A549 (cell line): ENCODE measurements around the gene TBL1X. TPM values are rescaled to one million over a fixed set of nuclear protein-coding genes. Genes with fewer than 3 reads are reported as not detected.

Source experiments
- ATAC-seq, 2 experiments: fragments of 200-7000 bp in 1 of 2; fragments of >200 bp in 1 of 2; cut with Nextera tagmentation in 1 of 2; cut with Tn5 transposase in 1 of 2; 3 replicates each; pipeline versions ENCODE4 v1.8.0 to v1.9.1; 2018 to 2020; ENCODE audit warnings: mild to moderate bottlenecking in 1 of 2, moderate library complexity in 1 of 2
- CTCF ChIA-PET: fragments of 300-600 bp; sonication (Branson Sonifier 250); formaldehyde crosslinking; extraction: SDS; loops from one replicate; lab custom pipeline; 2021; ENCODE audit warnings: antibody characterized with exemption, inconsistent platforms; lab: Yijun Ruan, JAX
- POLR2A ChIA-PET: fragments of 350-600 bp; formaldehyde crosslinking; extraction: SDS; loops from one replicate; lab custom pipeline; 2021; ENCODE audit warnings: antibody characterized with exemption, inconsistent platforms; lab: Yijun Ruan, JAX
- DNase-seq, 2 experiments: peaks; one replicate each; pipeline versions ENCODE4 v3.0.0 to v3.0.0-alpha.2; 2011 to 2016; ENCODE audit warnings: low read depth in 1 of 2, low spot score in 1 of 2
- FAIRE-seq: peaks from 2 replicates; lab custom pipeline; 2011; peaks lifted over from hg19 to GRCh38; lab: Jason Lieb, UNC
- H3K27ac ChIP-seq, 2 experiments: fragments of >200 bp; sonication (Bioruptor Twin); formaldehyde crosslinking; 3 replicates each; pipeline ENCODE4 v1.5.1; 2016 to 2017
- H3K4me1 ChIP-seq: fragments of >200 bp; sonication (Bioruptor Twin); formaldehyde crosslinking; 3 replicates; pipeline ENCODE4 v1.6.1; 2016
- H3K4me2 ChIP-seq: fragments of >200 bp; sonication (Bioruptor Twin); formaldehyde crosslinking; 3 replicates; pipeline ENCODE4 v1.6.1; 2016
- H3K4me3 ChIP-seq: fragments of >200 bp; sonication (Bioruptor Twin); formaldehyde crosslinking; 3 replicates; pipeline ENCODE4 v1.5.1; 2016
- H3K9me3 ChIP-seq: fragments of >200 bp; sonication (Bioruptor Twin); formaldehyde crosslinking; 3 replicates; pipeline ENCODE4 v1.6.1; 2016
- CBX8 ChIP-seq: fragments of 200-600 bp; sonication (generic); IDR thresholded peaks from 2 replicates; pipeline ENCODE4 v1.6.1; 2016
- CEBPB ChIP-seq, 2 experiments: fragments of >200 bp in 1 of 2; sonication (Bioruptor Twin) in 1 of 2; formaldehyde crosslinking in 1 of 2; IDR thresholded peaks; 2 replicates each; pipeline ENCODE4 v1.6.1; 2012 to 2016
- CHD4 ChIP-seq: fragments of 200-600 bp; sonication (generic); IDR thresholded peaks from 2 replicates; pipeline ENCODE4 v1.6.1; 2016; ENCODE audit warnings: antibody characterized with exemption, mild to moderate bottlenecking, borderline replicate concordance
- CTCF ChIP-seq: fragments of >200 bp; sonication (Bioruptor Twin); formaldehyde crosslinking; IDR thresholded peaks from 3 replicates; pipeline ENCODE4 v1.5.1; 2016
- EHMT2 ChIP-seq: fragments of 200-600 bp; sonication (generic); IDR thresholded peaks from 2 replicates; pipeline ENCODE4 v1.6.1; 2016; ENCODE audit warnings: antibody characterized with exemption, low read depth, mild to moderate bottlenecking, moderate library complexity
- EP300 ChIP-seq, 2 experiments: fragments of >200 bp; sonication (Bioruptor Twin); formaldehyde crosslinking; IDR thresholded peaks; 2 replicates in 1 of 2; 3 replicates in 1 of 2; pipeline ENCODE4 v1.6.1; 2016 to 2017
- ESRRA ChIP-seq: fragments of 150-350 bp; IDR thresholded peaks from 2 replicates; pipeline ENCODE4 v1.6.1; 2014; ENCODE audit warnings: mild to moderate bottlenecking, low read length, borderline replicate concordance
- FOSL2 ChIP-seq, 2 experiments: fragments of 450-650 bp in 1 of 2; fragments of >200 bp in 1 of 2; sonication (Bioruptor Twin) in 1 of 2; formaldehyde crosslinking; IDR thresholded peaks; 2 replicates each; pipeline versions ENCODE4 v1.5.0 to v1.6.1; 2016 to 2020; ENCODE audit warnings: mild to moderate bottlenecking in 1 of 2, moderate library complexity in 1 of 2
- FOXS1 ChIP-seq: fragments of 250-450 bp; sonication (Bioruptor Pico); IDR thresholded peaks from 2 replicates; pipeline ENCODE4 v1.5.0; 2020; ENCODE audit warnings: mild to moderate bottlenecking, moderate library complexity
- GATA3 ChIP-seq: IDR thresholded peaks from 2 replicates; pipeline ENCODE4 v1.6.1; 2012; ENCODE audit warnings: borderline replicate concordance
- HOXA7 ChIP-seq: fragments of 250-450 bp; sonication (Bioruptor Pico); IDR thresholded peaks from 2 replicates; pipeline ENCODE4 v1.5.0; 2020; ENCODE audit warnings: mild to moderate bottlenecking, moderate library complexity
- HOXB13 ChIP-seq: fragments of 250-450 bp; sonication (Bioruptor Pico); IDR thresholded peaks from 2 replicates; pipeline ENCODE4 v1.5.0; 2020; ENCODE audit warnings: low read depth, mild to moderate bottlenecking, moderate library complexity
- JUNB ChIP-seq: fragments of >200 bp; sonication (Bioruptor Twin); formaldehyde crosslinking; IDR thresholded peaks from 2 replicates; pipeline ENCODE4 v1.6.1; 2016
- KDM1A ChIP-seq: fragments of 200-600 bp; sonication (generic); IDR thresholded peaks from 2 replicates; pipeline ENCODE4 v1.6.1; 2016; ENCODE audit warnings: low read depth, mild to moderate bottlenecking
- KDM5A ChIP-seq: fragments of 200-600 bp; sonication (generic); IDR thresholded peaks from 2 replicates; pipeline ENCODE4 v1.6.1; 2016; ENCODE audit warnings: antibody characterized with exemption, mild to moderate bottlenecking
- MAFK ChIP-seq: fragments of 450-650 bp; IDR thresholded peaks from 2 replicates; pipeline ENCODE4 v1.6.1; 2014; ENCODE audit not compliant: partially characterized antibody
- NR3C1 ChIP-seq: fragments of >200 bp; sonication (Bioruptor Twin); formaldehyde crosslinking; IDR thresholded peaks from 3 replicates; pipeline ENCODE4 v1.6.1; 2017
- POLR2A ChIP-seq: IDR thresholded peaks from 2 replicates; pipeline ENCODE4 v1.6.1; 2012; ENCODE audit warnings: mild to moderate bottlenecking, low read length
- RARB ChIP-seq: fragments of 250-450 bp; sonication (Bioruptor Pico); IDR thresholded peaks from 2 replicates; pipeline ENCODE4 v1.8.0; 2021; ENCODE audit warnings: mild to moderate bottlenecking, moderate library complexity
- RFX5 ChIP-seq: fragments of 450-650 bp; IDR thresholded peaks from 2 replicates; pipeline ENCODE4 v1.7.1; 2014; ENCODE audit warnings: antibody characterized with exemption, mild to moderate bottlenecking, moderate library complexity
- RNF2 ChIP-seq: fragments of 200-600 bp; sonication (generic); IDR thresholded peaks from 2 replicates; pipeline ENCODE4 v1.6.1; 2016; ENCODE audit warnings: low read depth, mild to moderate bottlenecking, antibody characterized with exemption, moderate library complexity, borderline replicate concordance
- TP53 ChIP-seq: fragments of 250-450 bp; sonication (Bioruptor Pico); IDR thresholded peaks from 2 replicates; pipeline ENCODE4 v1.5.0; 2021; ENCODE audit warnings: mild to moderate bottlenecking, moderate library complexity
- ZC3H11A ChIP-seq: fragments of 450-650 bp; IDR thresholded peaks from 2 replicates; pipeline ENCODE4 v1.6.1; 2014; ENCODE audit warnings: antibody characterized with exemption, mild to moderate bottlenecking
- ZFP36 ChIP-seq: fragments of 450-650 bp; IDR thresholded peaks from 2 replicates; pipeline ENCODE4 v1.6.1; 2014; ENCODE audit warnings: borderline replicate concordance; ENCODE audit not compliant: partially characterized antibody
- ZNF302 ChIP-seq: fragments of 250-450 bp; sonication (Bioruptor Pico); IDR thresholded peaks from 2 replicates; pipeline ENCODE4 v1.9.0; 2021; ENCODE audit warnings: inconsistent platforms, mild to moderate bottlenecking, moderate library complexity
- WGBS: methylation state at CpG from one replicate; pipeline ENCODE4 v1.1.6; 2017; ENCODE audit errors: missing lambda C conversion rate; 5-methylcytosine and 5-hydroxymethylcytosine counted together
- polyA plus RNA-seq, 4 experiments: library from polyadenylated mRNA; depleted of rRNA in 3 of 4; stranded (reverse); fragments of >200 nt; fragmentation: RNase III in 1 of 4; extraction: RNeasy Plus Mini Kit Qiagen cat#74134 plus additional on column Dnase treatment in 1 of 4; gene quantifications; 2 replicates in 3 of 4; 3 replicates in 1 of 4; pipeline ENCODE4 v1.2.3, GENCODE V29; 2011 to 2017
- TF ChIP-seq, protein P1 (sequence below): fragments of >200 bp; sonication (Bioruptor Twin); formaldehyde crosslinking; IDR thresholded peaks from 3 replicates; pipeline ENCODE4 v1.6.1; 2016
- TF ChIP-seq, protein P2 (sequence below): fragments of 450-650 bp; IDR thresholded peaks from 2 replicates; pipeline ENCODE4 v1.6.1; 2014; ENCODE audit warnings: antibody characterized with exemption

TBL1X gene
- polyA plus RNA-seq, 2 of the 4 experiments (the other 2 are of a cell fraction) = 14.6 to 18.0 TPM

- DNase-seq (no peak), FAIRE-seq (peak; percentile 7), ATAC-seq (no peak)
- no peak overlapping the region for H3K4me3 ChIP-seq
- H3K27ac ChIP-seq = no peak overlapping the region
- no peak overlapping the region for H3K4me2 ChIP-seq
- CTCF ChIA-PET = no interaction called here
- no peaks in the 10 kb centered on the region for H3K4me1 ChIP-seq
- 98% methylated on average over 3 of the region's 3 CpGs for WGBS
- no peaks in the 10 kb centered on the region for H3K9me3 ChIP-seq
- POLR2A ChIA-PET = no interaction called here
- TF ChIP-seq FOSL2 (IDR thresholded peaks at IDR 0.05) (no peak), FOSL2 (CRISPR knock-in tag; IDR thresholded peaks at IDR 0.05) (no peak), HOXA7 (CRISPR knock-in tag) (no peak), KDM5A (no peak), ESRRA (no peak), ZC3H11A (no peak), CHD4 (no peak), EHMT2 (no peak), CEBPB (IDR thresholded peaks at IDR 0.05) (no peak), NR3C1 (no peak), ZFP36 (no peak), RFX5 (no peak), KDM1A (no peak), TP53 (CRISPR knock-in tag) (no peak), CTCF (no peak), RARB (CRISPR knock-in tag) (no peak), RNF2 (no peak)
- TF ChIP-seq, protein P1, sequence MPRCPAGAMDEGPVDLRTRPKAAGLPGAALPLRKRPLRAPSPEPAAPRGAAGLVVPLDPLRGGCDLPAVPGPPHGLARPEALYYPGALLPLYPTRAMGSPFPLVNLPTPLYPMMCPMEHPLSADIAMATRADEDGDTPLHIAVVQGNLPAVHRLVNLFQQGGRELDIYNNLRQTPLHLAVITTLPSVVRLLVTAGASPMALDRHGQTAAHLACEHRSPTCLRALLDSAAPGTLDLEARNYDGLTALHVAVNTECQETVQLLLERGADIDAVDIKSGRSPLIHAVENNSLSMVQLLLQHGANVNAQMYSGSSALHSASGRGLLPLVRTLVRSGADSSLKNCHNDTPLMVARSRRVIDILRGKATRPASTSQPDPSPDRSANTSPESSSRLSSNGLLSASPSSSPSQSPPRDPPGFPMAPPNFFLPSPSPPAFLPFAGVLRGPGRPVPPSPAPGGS = no peak
- TF ChIP-seq, protein P2, sequence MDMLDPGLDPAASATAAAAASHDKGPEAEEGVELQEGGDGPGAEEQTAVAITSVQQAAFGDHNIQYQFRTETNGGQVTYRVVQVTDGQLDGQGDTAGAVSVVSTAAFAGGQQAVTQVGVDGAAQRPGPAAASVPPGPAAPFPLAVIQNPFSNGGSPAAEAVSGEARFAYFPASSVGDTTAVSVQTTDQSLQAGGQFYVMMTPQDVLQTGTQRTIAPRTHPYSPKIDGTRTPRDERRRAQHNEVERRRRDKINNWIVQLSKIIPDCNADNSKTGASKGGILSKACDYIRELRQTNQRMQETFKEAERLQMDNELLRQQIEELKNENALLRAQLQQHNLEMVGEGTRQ = no peak
Measured at GRCh38 chrX:9678215-9678965, 213.5 kb downstream of the TBL1X start.

- Histone ChIP-seq H3K27ac (no peak overlapping the region), H3K4me1 (no peaks in the 10 kb centered on the region), H3K4me3 (no peak overlapping the region), H3K9me3 (no peaks in the 10 kb centered on the region), H3K4me2 (no peak overlapping the region)
- POLR2A ChIA-PET = no interaction called here
- ATAC-seq (no peak), FAIRE-seq (no peak), DNase-seq (no peak)
- CTCF ChIA-PET = interaction anchor here (0.7 kb wide), 1 partner anchor 862 kb away, joined by 3 read pairs; no protein-coding TSS in a partner anchor
- 91% methylated on average over 9 of the region's 9 CpGs for WGBS
- TF ChIP-seq EP300 (IDR thresholded peaks at IDR 0.05) (no peak), POLR2A (no peak), FOXS1 (CRISPR knock-in tag) (no peak), CBX8 (no peak), JUNB (no peak), RNF2 (no peak), CTCF (no peak), CEBPB (IDR thresholded peaks at IDR 0.05) (no peak), ZNF302 (no peak), GATA3 (no peak), CHD4 (no peak), HOXB13 (no peak), MAFK (no peak), NR3C1 (no peak), FOSL2 (IDR thresholded peaks at IDR 0.05) (no peak), FOSL2 (CRISPR knock-in tag; IDR thresholded peaks at IDR 0.05) (no peak)
- TF ChIP-seq, protein P1 = no peak
Measured at GRCh38 chrX:9681011-9681410, 216.2 kb downstream of the TBL1X start.
